Fibroblast of skin of abdomen (primary cell): ENCODE data around the gene WDR43.
"Not testable (repeated sequence)": the region's sequence is repeated elsewhere in the genome, so short reads cannot be mapped to it uniquely, and the experiment has no call there.

Experiments used
- DNase-seq: peaks from one replicate; pipeline ENCODE4 v3.0.0-alpha.2; 2013

Gene WDR43

DNA sequence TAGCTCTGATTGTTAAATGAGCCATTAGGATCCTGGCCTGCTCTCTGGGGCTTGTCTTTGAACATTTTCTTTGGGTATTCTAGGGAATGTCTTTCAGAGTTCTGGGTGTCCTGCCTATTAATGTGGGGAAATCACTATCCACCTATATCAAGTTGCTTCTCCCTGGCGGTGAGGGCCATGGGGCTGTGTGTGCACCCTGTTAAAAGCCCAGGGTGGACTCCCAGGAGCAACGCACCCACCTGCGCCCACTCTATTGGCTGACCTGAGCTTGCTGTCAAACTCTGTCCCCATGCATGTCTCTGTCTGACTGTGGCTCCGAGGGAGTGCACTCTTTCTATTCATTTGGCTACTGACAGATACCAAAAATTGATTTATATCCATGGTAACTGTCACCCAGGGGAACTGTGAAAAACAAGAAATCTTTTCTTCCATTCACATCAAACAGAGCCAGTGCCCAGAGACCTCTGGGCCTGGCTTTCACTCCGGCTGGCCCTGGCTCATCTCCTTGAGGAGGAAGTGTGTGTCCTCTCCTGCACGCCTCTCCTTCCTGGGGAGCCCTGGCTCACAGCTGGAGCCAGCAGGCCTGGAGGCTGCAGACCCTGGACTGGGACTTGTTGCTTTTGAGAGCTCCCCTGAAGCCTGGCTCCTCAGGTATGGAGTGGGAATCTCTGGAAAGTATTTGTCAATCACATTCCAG lies 76.1 kb downstream of the WDR43 start:
- no peak for DNase-seq

GRCh38 chr2:28972778-28973335 lies 78.4 kb downstream of the WDR43 start:
- no peak for DNase-seq

DNA sequence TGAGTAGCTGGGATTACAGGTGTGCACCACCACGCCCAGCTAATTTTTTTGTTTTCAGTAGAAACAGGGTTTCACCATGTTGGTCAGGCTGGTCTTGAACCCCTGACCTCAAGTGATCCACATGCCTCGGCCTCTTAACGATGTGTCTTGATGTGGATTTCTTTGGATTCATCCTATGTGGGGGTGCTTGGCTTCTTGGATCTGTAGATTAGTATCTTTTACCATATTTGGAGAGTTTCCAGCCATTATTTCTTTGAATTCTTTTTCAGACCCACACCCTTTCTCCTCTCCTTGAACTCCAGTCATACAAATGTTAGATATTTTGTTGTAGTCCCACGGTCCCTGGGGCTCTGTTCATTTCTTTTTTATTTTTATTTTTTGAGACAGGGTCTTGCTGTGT lies 79.8 kb downstream of the WDR43 start:
- DNase-seq, result no peak

DNA sequence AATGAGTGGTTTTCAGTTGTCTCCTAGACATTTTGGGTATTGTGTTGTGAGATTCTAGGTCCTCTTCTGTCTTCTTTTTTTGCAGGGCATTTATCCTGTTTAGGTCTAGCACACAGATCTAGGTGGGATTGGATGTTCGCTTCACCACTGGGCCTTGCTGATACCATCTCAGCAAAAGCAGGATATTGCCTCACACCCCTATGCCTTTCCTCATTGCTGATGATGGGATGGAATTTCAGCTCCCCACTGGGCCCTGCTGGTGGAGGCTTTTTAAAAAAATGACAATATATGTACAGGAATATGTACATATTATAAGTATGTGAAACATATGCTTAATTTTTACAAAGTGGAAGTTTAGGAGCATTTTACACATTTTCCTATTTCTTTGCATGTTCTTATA lies 81.2 kb downstream of the WDR43 start:
- no peak for DNase-seq

DNA sequence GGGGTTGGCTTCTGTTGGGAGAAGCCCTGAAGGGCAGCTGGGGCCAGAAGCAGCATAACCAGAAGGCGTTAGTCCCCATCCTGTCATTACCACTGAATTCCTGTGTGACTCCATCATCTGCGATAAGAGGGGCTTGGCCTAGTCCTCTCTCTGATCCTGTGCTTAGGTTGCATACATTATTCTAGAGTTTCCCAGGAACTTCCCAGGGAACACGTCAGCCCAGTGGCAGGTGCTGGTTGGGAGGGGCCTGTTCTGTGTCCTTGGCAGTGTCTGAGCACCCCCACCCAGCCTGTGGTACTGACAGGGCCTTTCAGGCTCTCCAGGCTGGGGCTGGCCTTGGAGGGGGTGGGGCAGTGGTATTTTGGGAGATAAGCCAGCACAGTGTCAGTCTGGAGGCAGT lies 82.1 kb downstream of the WDR43 start:
- DNase-seq, result no peak

GRCh38 chr2:28977176-28977875 lies 82.9 kb downstream of the WDR43 start:
- no peak for DNase-seq

GRCh38 chr2:28978001-28978400 lies 83.5 kb downstream of the WDR43 start:
- not testable (repeated sequence) for DNase-seq

GRCh38 chr2:28978606-28979005 lies 84.1 kb downstream of the WDR43 start:
- DNase-seq, result no peak

DNA sequence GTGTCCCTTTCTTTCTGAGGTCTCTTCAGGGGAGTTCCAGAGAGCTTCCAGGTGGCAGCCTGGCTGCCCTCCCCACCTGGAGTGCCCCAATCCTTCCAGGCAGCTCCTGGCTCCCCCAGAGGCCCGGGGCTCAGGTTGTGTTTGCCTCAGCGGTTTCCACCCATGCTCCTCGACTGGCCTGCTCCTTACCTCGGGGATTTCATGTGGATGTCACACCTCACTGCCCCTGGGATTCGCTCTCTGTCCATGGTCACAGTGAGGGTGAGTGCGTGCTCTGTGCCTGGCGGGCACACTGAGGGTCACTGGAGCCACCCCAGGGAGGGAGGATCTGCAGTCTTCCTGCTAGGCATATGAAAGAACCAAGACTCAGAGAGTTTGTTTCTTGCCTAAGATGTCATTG lies 84.6 kb downstream of the WDR43 start:
- no peak for DNase-seq

DNA sequence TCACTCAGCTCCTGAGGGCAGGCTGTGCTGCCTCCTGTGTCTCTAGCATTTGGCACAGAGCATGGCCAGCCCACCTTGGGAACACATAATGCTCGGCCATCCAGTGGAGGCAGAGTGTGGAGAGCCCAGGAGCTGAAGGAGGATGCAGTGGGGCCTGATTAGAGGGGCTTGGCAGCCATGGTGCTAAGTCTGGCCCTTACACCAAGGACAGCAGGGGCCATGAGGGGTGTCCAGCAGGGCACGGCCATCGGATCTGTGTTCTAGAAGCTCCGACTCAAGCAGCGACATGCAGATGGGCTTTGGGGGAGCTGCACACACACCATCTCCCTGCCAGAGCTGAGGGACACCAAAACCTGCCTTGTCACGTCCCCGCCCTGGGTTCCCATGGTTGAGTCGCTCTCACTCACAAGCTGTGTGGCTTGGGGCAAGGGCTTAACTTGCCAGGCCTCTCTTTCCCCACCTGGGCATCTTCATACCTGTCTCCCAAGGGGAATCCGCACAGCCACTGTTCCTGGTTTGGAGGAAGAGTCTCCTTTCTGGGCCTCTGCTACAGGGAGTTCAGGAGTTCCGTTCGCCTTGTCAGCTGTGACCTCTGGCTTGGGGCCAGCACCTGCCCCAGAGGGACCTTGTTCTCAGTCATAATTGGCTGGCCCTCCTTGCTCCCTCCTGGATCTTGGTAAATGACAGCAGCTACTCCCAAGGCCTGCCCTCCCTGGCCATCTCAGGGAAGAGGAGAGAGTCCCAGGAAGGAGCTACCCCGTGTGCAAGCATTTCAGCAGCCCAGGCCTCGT lies 85.3 kb downstream of the WDR43 start:
- DNase-seq, result no peak

DNA sequence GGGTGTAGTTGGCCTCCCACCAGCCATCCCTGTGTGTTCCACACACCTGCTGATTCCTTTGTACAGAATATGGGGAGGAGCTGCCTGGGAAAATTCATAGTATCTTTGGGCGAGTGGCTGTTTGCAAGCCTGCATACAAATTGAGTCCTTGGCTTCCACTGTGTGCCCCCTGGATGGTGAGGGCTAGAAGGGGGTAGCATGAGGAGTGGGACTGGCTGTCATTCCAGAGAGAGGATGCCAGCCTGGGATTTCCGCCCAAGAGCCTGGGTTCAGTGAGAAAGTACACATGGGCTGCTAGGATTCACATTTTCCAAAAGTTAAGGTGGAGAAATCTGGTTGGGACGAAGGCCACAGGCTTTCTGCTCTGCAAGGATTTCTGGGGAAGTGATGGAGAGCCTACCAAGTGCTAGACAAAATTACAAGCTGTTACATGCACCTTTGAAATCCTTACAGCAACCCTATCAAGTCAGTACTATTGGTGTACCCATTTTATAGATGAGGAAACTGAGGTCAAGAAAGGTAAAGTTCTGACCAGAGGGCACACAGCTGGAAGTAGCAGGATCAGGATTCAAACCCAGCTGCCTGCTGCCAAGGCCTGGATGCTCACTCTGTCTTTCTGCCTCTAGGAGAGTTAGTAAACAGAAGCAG lies 86.0 kb downstream of the WDR43 start:
- no peak for DNase-seq

GRCh38 chr2:28981016-28981441 lies 86.6 kb downstream of the WDR43 start, which contains the start of gene TOGARAM2:
TOGARAM2 (plus strand) TSS chr2:28981298; CDS start chr2:28994835, 13,537 bp downstream.
- DNase-seq, result no peak

DNA sequence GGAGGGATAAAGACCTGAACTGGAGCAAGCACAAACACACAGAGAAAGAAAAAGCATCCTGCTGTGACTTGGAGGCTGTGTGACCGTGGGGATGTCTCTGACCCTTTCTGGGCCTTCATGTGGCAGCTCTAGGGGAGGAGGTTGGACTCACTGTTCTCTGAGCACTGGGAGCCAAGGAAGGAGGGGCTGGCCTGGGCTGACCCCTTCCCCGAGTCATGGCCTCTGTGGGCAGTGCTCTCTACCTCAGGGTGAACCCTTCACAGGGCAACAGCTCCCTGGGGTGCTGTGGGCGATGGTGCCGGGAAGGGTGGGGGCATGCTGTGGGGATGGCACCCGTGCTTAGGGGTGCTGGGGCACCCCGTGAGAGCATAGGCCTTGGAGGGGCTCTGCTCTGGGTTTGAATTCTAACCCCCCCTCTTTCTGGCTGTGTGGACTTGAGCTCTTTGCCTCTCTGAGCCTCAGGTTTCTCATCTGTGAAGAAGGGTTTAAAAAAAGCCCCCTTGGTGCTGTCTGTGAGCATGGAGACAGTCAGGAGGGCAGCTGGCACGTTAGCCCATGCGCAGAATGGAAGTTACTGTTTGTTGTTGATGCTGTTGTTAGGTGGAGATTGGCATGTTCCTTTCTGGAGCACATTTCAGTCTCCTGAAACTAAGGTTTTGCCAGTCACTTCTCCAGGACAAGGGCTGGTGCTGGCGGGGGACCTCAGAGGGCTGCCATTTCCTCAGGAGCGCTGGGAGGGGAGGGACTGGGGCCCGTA lies 87.3 kb downstream of the WDR43 start:
- no peak for DNase-seq

DNA sequence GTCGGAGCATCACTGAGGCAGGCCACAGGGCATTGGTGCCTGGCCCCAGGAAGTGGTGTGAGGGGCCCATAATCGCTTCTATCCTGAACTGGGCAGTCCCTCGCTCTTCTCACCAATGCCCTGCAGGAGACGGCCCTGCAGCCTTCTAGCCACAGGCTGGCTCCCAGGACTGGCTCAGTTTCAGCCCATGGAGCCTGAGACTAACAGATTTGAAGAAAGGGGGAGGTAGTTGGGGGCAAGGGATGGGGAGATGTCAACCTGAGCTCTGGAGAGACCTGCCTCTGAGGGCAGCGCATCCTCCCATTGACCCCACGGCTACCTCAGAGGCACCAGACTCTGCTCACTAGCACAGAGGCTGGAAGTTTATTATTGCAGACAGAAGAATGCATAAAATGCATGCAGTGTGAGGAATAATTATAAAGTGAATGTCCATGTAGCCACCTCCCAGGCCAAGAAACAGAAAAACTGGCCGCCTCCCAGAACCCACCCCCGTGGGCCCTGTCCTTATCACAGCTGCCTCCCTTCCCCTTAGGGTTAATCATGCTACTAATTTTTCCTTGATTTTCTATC lies 88.0 kb downstream of the WDR43 start:
- DNase-seq, result no peak

GRCh38 chr2:28986429-28986828 lies 92.0 kb downstream of the WDR43 start:
- no peak for DNase-seq

DNA sequence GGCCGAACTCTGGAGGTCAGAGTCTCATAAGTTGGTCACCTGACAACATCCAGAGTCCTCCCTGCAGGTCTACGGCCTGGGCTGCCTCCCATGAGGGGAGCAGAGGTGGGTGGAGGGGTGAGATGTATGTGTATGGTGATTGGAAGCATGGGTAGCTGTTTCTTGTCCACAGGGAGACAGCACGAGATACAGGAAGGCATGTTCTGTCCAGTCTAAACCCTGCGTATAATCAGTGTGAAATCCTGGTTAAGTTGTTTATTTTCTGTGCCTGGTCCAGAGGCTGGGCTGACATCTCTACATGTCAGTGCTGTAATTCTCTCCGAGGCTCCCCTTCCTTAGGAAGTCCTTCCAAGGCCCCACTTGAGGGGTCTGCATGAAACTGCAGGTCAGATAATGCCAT lies 95.5 kb downstream of the WDR43 start:
- DNase-seq, result no peak

GRCh38 chr2:28990445-28990844 lies 96.0 kb downstream of the WDR43 start:
- no peak for DNase-seq

DNA sequence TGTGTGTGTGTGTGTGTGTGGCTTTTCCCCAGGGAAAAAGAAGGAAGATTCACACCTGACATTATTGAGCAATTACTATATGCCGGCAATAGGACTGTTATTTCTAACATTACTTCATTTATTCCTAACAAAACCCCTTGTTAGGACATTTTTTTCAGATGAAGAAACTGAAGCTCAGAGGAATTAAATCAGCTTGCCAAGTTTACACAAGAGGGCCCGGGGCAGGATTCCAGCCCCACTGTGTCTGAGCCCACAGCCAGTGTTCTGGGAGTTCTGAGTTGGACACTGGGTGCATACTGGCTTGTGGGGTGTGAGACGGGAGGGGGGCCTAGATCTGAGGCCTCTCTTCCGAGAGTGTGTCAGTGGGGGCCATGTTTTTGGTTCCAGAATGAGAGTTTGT lies 96.6 kb downstream of the WDR43 start:
- DNase-seq, result no peak

DNA sequence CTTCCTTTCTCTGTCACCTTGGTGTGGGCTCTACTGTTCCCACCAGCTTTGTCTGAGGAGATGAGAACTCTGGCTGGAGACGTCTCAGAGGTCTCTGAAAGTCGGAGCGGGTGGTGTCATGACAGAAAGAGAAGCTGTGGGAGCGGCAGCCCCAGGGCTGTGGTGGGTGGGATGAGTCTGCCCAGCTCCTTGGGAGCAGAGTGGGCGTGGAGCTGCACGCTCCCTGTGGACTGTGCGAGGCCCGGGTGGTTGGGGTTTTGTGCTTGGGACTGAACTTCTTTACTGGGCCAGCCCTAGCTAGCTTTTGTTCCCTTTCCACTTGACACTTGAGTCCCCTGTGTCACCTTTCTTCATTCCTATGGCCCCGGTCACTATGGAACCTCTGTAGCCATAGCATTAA lies 97.0 kb downstream of the WDR43 start:
- no peak for DNase-seq

DNA sequence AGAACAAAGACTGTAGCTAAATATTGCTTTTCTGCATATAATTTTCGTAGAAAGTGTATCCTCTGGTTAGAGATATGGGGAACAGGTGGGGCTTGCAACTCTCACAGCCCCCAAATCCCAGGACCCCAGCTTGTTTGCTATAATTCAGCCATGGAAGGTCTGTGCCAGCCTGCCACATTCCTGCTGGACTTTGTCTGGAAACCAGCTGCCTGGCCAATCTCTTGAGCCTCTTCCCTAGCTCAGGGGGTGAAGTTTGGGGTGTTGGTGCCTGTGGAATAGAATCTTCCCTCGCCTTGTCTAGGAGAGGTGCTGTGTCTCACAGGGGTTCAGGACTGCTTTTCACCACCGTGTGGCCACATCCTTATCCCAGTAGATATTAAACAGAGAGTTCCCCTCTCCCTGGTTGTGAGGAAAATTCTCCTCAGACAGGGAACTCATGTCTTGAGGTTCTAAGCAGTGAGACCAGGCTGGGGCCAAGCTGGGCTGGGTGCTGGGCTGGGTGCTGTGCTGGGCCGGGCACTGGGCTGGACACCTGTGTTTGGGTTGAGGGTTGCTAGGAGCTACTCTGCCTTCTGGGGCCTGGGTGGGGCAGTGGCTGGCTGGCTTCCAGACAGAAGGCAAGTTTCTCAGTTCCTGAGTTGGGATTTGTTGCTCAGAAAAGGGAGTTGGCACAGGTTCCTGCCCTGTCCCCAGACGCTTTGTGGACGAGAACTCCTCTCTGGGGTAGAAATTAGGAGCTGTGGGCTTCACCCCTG lies 98.9 kb downstream of the WDR43 start:
- DNase-seq, result no peak

- DNase-seq, result no peak
Observed at GRCh38 chr2:28994074-28994473, 99.6 kb downstream of the WDR43 start.
